GM18520 (cell line): ENCODE results near the gene LAMP1.
"Not testable (repeated sequence)": the region's sequence is repeated elsewhere in the genome, so short reads cannot be mapped to it uniquely, and the experiment has no call there.

Experiments
- ATAC-seq: cut with Tn5 transposase; IDR thresholded peaks from one replicate; pipeline ENCODE4 v1.9.1; 2021; ENCODE audit not compliant: unreplicated experiment

The LAMP1 gene

DNA sequence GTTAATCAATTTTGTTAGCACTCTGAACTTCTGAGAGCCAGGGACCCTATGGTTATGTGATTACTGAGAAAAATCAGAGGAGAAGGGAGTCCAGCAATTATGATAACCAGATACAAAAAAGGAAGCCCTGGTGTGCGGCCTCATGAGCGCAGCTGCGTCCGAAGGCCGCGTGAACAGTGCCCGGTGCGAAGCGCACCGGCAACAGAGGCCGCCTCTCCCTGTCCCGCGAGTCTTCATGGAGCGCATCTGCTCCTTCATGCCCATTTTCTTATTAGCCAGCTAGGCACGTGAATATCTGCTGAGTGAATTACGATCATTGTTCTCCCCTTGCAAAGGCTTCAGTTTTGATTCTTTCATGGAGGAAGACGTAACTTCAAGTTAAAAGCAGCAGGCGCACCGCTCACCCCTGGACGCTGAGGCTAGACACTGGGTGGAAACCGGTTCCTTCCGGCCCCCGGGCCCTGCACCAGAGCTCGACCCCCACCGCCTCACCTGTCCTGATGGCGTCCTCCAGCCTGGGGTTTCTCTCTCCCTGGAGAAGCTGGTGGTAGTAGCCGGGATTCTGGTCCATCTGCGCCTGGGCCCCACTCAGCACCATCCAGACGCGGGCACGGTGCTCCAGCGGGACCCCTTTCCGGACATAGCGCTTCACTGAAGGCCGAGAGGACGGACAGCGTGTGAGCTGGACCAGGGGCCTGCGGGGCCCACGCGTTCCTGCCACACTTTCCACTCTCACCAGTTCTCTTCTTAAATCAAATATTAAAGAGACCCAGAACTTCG is 58.0 kb downstream of the LAMP1 start:
- ATAC-seq, result no peak

GRCh38 chr13:113355621-113356020 is 58.6 kb downstream of the LAMP1 start:
- ATAC-seq, result no peak

- ATAC-seq, result no peak
These were observed 59.6 kb downstream of the LAMP1 start for GRCh38 chr13:113356596-113356995.

- ATAC-seq, result no peak
These were observed 60.5 kb downstream of the LAMP1 start for GRCh38 chr13:113357529-113357928.

DNA sequence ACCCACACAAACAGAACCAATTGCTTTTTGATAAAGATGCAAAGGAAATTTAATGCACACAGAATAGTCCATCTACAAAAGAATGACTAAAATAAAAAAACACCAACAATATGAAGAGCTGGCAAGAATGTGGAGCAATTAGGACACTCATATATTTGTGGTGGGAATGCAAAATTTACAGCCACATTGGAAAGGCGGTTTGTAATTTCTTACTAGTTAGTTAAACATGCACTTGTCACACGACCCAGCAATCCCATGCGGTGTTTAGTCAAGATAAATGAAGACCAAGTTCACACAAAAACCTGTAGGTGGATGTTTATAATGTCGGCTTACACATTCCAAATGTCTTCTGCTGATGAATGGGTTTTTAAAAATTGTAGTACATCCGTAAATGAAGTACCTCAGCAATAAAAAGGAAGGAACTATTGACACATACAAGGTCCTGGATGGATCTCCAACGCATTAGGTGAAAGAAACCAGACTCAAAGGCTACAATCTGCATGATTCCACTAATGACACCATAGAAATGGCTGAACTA is 61.7 kb downstream of the LAMP1 start:
- no peak for ATAC-seq

DNA sequence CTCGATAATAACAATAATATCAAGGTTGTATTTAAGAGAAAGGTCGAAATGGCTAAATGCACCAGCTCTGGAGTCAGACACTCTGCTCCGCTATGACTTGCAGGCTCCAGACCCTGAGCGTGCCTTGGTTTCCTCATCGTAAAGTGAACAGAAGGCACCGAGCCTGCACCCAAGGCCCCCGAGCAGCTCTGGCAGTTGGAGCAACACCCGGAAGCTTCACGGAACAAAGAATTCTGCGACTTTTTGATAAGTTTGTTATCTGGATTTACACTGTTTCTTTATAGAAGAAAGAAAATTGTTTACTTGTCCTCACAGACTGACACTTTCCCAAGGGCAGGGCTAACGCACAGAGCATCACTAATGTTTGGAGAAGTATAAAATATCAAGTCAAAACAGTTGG is 62.5 kb downstream of the LAMP1 start:
- no peak for ATAC-seq

DNA sequence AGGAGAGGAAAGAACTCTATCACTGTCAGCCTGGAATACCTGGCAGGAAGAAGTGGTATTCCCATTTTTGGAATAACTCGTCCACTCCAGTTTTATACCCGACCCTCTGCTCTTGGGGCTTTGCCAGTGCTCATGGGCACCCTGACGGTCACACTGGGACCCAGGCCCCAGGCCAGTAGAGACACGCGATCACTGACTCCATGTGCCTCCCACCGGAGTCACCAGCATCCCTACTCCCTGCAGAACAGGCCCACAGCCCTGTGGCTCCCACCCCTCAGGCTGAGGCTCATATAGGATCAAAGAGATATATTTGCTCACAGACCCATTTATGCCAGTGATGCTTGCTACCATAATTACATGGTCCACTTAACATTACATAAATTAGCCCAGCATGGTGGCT is 63.4 kb downstream of the LAMP1 start:
- no peak for ATAC-seq

- ATAC-seq, result no peak
These were observed 64.4 kb downstream of the LAMP1 start for GRCh38 chr13:113361406-113361805.

GRCh38 chr13:113364311-113364889 is 67.4 kb downstream of the LAMP1 start:
- no peak for ATAC-seq

GRCh38 chr13:113364901-113365582 is 68.0 kb downstream of the LAMP1 start:
- no peak for ATAC-seq

GRCh38 chr13:113365583-113365970 is 68.5 kb downstream of the LAMP1 start:
- ATAC-seq, result no peak

GRCh38 chr13:113365971-113366588 is 69.0 kb downstream of the LAMP1 start:
- ATAC-seq, result no peak

- ATAC-seq, result no peak
These were observed 70.1 kb downstream of the LAMP1 start for GRCh38 chr13:113367020-113367560.

DNA sequence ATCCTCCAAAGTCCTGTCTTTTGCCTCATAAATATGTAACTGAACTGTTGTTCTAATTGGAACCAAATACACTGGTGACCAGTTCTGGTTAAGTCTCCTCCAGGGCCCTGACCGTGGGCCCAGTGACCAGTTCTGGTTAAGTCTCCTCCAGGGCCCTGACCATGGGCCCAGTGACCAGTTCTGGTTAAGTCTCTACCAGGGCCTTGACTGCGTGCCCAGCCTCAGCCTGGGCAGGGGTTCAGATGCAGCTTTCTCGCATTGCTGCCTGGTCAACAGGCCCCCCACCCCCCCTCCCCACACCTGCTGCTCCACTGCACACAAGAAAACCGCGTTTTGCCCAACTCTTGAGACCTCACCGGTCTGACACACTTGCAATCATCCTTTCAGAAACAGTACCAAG is 70.7 kb downstream of the LAMP1 start:
- no peak for ATAC-seq

DNA sequence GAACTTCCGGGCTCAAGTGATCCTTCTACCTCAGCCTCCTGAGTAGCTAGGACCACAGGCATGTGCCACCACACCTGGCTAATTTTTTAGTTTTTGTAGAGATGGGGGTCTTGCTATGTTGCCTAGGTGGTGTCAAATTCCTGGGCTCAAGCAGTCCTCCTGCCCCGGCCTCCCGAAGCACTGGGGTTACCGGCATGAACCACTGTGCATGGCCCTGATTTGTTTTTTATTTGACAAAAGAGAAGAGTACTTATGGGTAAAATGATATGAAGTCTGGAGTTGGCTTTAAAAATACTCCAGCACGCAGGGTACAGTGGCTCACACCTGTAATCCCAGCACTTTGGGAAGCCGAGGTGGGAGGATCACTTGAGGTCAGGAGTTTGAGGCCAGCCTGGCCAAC is 71.3 kb downstream of the LAMP1 start:
- ATAC-seq, result not testable (repeated sequence)

DNA sequence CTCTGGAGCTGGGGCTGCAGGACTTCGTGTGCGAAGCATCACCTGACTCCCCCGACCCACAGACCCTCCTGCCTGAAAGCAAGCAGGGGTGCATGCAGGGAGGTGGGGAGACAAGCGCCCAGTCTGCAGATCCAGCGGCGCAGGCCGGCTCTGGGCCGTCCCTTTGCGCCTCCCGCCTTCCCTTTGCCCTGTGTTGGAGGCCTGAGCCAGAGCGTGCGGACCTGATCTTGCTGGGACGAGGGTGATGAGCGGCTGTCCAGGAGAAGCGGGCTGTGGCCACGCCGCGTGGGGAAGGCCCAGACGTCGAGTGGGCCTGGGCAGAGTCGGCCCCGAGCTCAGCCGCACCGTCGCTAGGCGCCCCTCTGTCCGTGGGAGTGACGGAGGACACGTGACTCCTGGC is 72.2 kb downstream of the LAMP1 start:
- no peak for ATAC-seq

DNA sequence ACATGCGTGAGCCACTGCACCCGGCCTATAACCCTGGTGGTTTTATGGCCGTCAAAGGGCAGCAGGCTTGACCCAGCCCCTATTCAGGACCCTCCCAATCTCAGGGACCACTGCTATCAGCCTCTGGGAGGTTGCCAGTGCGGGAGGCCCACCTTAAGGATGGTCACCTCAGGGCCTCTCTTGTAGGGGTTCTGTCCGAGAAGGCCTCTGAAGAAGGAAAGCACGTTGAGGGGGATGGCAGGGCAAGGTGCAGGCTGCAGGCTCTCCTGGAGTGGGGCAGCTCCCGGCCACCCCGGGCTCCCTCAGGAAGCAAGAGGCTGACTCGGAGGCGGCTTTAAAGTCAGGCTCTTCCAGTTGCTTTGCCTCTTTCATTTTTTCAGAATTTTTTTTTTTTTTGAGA is 72.8 kb downstream of the LAMP1 start:
- ATAC-seq, result no peak

DNA sequence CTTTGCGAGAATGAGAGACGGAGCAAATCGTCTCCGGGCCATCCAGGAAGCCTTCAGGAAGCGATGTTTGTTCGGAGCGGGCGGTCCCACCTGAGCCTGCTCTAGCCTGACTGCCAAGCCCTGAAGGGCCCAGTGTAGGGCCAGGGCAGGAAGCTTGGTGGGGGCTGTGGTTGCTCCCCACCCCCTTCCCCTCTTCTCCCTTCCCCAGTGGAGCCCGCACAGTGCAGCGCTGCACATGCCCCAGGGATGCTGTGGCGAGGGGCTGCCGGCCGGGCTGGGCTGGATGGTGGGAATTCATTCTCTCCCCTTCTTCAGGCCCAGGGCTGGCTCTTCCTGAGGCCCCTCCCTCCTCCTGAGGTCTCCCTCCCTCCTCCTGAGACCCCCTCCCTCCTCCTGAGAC is 74.0 kb downstream of the LAMP1 start:
- ATAC-seq, result no peak

DNA sequence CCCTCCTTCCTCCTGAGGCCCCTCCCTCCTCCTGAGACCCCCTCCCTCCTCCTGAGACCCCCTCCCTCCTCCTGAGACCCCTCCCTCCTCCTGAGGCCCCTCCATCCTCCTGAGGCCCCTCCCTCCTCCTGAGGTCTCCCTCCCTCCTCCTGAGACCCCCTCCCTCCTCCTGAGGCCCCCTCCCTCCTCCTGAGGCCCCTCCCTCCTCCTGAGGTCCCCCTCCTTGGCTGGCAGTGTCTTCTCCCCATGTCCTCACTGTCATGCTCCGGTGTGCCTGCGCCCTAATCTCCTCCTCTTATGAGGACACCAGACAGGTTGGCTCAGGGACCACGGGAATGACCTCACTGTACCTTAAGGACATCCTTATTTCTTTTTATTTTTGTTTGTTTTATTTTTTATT is 74.7 kb downstream of the LAMP1 start:
- not testable (repeated sequence) for ATAC-seq
